Activated CD4-positive, CD25-positive, alpha-beta regulatory T cell treated with anti-CD3 and anti-CD28 coated beads, Interleukin-2, amount 50 U/mL, for 72 hours (primary cell): ENCODE results near the gene EPHA5.

ENCODE experiments used
- DNase-seq: peaks from one replicate; pipeline ENCODE4 v3.0.0; 2021

Gene EPHA5

DNA sequence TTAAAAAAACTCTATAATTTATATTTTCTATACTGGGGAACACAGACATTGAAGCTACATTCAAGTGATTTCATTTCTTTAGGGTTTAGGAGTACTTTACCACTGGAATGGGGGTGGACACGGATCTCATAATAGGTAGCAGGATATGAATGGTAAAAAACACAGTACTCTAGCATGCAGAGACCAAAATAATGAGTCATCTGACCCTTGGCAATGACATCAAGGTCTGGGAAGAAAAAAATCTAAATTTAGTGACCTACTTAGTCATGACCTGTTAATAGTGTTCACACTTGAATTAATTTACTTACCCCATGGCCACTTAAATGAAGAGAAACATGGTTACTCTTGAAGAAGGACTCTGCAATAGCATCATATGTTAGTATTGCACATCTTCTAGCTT, 187.9 kb downstream of the EPHA5 start:
- DNase-seq = no peak

DNA sequence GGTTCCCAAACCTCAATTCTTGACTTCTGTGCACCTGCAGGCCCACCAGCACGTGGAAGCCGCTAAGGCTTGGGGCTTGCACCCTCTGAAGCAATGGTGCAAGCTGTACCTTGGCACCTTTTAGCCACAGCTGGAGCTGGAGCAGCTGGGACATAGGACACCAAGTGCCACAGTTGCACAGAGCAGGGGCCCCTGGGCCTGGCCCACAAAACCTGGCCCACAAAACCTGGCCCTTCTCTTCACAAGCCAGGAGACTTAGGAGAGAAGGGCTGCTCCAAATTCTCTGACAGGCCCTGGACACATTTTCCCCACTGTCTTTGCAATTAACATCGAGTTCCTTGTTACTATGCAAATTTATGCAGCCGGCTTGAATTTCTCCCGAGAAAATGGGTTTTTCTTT, 197.8 kb downstream of the EPHA5 start:
- no peak for DNase-seq

DNA sequence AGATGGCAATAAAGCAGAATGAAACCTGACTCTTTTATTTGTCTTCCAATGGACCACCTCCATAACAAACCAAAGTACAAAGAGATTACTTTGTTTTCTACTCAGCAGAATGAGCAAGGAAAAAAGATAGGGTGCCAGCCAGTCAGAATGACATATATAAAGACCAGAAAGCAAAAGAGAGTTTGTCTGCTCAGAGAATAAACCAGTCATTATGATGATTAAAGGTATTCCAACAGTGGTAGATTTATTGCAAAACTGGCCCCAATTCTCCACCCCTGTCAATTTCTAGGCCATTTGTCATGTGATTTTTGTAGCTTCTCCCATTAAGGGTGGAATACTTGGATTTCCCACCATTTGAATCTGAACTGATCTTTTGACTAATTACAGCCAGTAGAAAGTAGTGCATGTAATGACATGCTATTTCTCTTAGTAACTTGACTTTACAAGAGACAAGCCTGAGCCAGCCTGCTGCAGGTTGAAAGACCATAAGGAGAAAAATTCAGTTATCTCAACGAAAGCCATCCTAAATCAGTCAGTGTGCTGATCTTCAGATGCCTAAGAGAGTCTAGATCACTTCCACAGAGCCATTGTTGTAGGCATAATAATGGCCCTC, 203.1 kb downstream of the EPHA5 start:
- DNase-seq = no peak

DNA sequence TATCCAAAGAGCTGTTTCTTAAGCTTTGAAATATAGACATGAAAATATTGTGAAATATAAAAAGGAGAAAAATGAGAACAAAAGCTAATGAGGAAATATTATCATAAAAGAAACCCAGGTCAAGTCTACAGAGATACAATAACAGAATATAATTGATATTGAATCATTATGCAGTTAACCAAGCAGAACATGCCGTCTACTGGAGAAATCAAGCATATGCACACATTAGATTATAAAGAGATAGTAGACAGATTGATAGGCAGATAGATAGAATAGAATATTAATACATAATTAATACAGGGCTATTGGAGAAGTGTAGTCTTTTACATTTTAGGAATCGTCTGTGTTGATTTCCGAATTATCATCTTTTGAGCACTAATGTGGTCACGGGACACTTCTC, 208.5 kb downstream of the EPHA5 start:
- no peak for DNase-seq

DNA sequence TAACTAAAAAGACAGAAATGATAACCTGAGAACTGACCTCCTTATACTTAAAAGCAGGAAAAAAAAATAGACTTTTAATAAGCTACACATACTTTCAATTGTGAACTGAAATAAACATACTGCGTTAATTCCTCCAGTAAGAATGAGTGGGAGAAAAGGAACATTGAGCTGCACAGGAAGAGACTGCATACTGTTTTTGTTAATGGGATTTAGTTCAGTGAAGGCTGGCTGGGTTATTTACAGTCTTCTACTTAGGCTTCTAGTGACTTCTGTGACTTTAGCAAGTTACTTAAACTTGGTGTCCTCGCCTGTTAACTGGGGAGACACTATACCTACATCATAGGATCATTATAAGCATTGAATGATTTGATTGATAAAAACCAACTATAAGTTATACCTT, 213.3 kb downstream of the EPHA5 start:
- DNase-seq = no peak

GRCh38 chr4:65456579-65456978, 213.7 kb downstream of the EPHA5 start:
- DNase-seq = no peak

DNA sequence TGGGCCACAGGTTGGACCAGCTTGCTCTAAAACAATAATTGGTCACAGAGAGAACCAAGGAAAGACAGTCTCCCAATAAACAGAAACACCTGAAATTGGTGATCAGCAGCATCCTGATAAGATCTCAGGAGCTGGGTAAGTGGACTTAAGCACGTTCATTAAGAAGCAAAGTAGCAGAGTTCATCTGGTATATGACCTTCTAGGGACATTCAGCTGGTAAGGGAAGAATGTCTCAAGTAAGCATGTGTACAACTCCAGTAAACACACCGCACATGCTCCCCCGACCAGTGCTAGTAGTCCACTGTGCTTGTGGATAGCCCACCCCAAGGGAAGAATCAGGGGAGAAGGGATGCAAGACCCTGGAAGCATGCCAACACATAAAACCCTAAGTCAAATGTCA, 216.9 kb downstream of the EPHA5 start:
- no peak for DNase-seq

DNA sequence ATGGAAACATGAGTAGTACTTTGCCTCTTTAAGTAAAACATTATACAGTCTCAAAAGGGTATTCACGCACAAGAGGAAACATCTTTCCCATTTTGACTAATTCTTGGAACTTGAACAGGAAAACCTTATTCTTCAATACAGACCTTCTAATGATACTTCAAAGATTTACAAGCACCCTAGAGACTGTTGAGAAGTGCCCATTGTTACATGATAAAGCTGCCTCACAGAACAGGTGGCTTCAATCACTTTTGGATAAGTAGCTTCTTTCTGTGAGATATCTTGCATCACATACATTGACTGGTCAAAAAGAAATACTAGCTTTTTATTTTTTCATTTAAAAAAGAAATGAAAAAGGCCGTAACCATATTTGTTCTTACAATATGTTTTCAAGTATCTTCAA, 219.4 kb downstream of the EPHA5 start:
- no peak for DNase-seq

DNA sequence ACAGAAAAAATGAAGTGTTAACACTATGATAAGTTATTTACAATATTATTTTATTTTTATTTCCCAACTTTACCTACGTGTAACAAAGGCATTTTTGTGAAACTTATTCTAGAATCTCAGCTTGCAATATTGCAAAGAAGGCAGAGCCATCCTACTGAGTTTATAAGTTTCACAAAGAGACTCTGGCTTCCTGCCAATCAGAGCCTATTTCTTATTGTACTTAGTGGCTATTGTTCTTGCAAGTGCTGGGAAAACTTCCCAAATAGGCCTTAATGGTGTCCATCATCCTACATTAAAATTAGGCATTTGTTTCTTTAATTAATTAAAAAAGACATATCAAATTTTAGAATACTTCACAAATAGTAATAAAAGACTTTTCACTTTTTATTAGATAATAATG, 233.2 kb downstream of the EPHA5 start:
- no peak for DNase-seq

- no peak for DNase-seq
Measured at GRCh38 chr4:65422109-65422508, 248.2 kb downstream of the EPHA5 start.

GRCh38 chr4:65420036-65420435, 250.3 kb downstream of the EPHA5 start:
- no peak for DNase-seq

- DNase-seq = no peak
Measured at GRCh38 chr4:65416891-65417290, 253.4 kb downstream of the EPHA5 start.

GRCh38 chr4:65407483-65407882, 262.8 kb downstream of the EPHA5 start:
- DNase-seq = no peak

GRCh38 chr4:65401083-65401482, 269.2 kb downstream of the EPHA5 start:
- DNase-seq = no peak

DNA sequence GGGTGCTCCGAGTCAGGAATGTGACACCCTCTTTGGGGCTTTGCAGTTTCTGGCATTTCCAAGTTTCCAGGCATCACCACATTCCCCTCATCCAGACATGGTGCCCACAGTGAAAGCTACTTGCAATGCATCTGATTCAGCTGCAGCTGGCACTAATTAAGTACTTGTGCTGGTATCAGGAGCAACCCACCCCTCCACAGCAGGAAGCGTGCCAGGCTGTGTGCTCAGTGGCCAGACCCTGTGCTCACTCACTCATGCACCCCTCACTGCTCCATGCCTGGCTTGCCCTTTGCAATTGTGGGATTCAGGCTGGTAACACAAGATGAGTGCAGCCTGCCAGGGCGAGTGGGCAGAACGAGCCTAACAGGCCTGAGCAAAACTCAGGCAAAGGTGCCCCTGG, 271.2 kb downstream of the EPHA5 start:
- no peak for DNase-seq

DNA sequence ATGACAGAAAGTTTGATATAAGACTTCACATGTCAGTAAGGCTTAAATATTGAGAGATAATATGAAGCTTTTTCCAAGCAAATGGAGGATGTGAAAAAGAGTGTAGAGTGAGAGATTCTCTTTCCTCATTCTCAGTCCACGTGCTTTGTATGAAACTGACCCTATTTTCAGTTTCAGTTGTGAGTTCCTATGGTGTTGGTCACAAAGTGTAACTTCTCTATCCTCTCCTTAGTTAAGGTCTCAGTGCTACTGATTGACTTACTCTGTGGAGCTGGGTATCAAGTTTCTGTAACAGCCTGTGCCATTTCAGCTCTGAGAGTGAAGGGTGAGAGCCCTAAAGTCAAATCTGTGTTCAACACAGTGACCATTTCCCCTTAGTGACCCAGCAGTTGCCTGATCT, 277.2 kb downstream of the EPHA5 start:
- no peak for DNase-seq

DNA sequence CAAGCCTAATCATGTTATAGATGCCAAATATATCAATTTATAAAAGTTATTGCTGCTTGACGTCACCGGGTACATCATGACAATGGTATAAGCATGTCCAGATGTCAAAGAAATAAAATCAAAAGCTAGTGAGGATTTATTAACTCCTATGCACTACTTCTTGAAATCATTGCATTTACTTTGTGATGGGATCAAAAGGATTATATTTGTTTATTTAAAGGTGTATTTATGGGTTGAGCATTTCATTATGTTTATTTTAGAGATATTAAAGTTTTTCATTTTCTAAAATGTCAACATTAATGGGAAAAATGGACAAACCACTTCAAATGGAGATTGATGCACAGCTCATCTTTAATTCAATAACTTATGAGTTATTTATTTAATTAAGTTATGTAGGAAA, 277.8 kb downstream of the EPHA5 start:
- DNase-seq = no peak

GRCh38 chr4:65391814-65392213, 278.5 kb downstream of the EPHA5 start:
- DNase-seq = no peak

DNA sequence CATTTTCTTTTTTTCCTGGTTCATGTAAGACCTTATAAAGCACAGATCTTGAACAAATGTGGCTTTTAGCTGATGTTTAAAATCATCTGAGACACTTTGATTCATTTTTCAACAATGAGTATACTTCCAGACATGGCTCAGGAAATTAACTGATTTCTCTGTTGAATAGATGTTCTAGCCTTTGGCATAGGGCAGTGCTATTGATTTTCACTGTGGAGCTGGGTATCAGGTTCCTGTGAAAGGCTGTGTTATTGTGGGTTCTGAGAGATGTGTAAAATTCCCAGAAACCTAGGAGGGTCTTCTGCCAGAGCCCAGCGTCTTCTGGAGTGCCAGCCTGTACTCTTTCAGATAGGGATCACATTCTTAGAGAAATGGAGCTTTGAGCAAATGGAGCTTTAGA, 278.9 kb downstream of the EPHA5 start:
- no peak for DNase-seq

GRCh38 chr4:65386927-65387326, 283.4 kb downstream of the EPHA5 start:
- DNase-seq = no peak

DNA sequence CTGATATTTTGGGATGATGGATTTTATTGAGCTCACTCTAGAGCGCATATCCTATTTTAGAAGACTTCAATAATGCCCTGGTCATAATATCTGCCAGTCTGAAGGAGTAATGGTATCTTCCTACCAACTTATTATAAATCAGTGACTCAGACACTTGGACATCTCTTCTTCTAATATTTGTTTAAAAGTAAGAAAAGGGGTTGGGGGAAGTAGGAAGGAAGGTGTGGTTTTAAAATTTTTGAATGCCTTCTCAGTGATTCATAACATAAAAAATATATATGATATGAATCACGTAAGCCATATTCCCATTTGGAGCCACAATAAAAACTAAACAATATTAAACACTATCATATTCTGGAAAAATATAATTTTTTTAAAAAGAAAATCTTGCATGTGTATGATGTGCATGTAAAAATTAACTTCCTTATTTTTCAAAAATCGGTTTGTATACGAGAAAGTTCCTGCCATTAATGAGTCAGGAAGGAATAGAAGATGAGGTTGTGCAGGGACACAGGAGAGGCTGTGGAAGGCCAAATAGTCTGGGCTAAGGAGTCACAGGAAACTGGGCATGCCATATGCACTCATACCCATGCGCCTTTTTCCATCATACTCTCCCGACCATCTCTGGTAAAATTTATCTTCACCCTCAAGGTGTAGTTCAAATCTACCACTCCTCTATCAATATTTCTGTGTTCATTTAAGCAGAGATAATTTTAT, 286.5 kb downstream of the EPHA5 start:
- DNase-seq = no peak

DNA sequence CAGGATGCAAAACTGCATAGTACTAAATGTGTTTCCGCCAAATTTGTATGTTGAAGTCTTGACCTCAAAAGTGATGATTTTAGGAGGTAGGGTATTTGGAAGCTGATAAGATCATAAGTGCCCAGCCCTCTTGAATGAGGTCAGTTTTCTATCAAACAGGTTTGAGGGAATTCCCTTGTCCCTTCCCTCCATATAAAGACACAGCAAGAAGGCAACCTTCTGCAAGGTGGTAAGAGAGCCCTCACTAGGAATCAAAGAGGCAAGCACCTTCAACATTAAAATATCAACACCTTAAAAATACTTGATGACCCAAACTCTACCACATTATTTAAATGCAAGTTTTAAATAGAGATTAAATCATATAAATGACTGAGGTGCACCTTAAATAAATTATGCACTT, 288.6 kb downstream of the EPHA5 start:
- no peak for DNase-seq

DNA sequence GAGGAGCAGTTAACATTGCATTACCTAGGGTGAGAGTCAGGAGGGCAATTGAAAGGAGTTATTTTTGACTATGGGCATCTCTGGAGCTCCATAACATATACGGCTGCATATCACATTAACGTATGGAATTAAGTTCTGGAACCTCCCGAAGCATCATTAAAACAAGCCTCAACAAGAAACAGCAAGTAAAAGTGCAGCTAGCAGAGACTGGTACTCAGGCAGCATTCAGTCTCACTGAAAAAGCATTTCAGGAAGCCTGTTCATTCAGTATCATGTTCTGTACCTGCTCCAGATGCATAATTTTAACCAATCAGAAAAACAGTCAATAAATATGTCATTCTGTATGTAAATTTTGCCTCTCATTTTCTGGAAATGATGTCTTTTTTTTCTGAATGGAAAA, 299.6 kb downstream of the EPHA5 start:
- no peak for DNase-seq

DNA sequence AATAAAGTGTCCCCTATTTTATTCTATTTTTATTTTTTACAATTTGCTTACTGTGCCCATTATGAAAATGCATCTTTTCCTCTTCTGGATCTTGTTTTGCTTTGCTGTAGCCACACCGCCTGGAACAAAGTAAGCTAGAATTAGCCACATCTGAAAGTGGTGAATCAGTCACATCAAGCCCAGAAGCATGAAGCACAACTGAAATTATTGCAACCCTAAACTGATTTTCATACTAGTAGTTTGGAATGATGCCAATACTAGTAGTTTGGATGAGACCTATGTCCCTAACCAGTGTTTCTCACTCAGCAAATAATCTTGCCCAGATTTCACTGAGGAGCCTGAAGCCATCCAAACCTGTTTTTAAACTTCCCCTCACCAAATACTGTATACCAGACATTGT, 303.0 kb downstream of the EPHA5 start:
- no peak for DNase-seq

GRCh38 chr4:65358914-65359313, 311.4 kb downstream of the EPHA5 start:
- no peak for DNase-seq
